ENCODE data around the gene CSNK1A1L.
"Not testable (repeated sequence)": the region's sequence is repeated elsewhere in the genome, so short reads cannot be mapped to it uniquely, and the experiment has no call there.

Gene CSNK1A1L

DNA sequence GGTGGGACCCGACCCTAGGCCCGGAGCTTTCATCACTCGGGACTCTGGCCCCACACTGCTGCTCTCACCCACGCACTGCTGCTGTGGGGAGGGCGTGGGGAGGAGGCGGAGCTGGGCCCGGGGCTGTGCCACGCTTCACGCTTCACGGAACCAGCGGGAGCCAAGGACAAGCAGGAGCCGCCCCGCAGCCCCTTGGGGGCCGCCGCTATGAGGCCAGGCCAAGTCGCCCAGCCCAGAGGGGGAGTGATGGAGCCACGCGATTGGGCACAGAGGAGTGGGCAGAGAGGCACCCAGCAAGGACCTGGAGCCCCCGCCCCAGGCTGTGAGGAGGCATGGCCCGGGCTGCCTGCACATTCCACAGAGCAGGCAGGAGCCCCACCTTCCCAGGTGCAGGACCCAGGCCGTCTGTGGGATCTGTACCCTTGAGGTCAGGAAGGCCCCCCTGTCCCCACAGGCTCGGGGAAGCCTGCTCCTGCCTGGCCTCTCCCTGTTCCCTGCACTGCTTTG lies 35.8 kb downstream of the CSNK1A1L start:
- TF ChIP-seq CTCF (IDR thresholded peaks at IDR 0.05; ENCODE audit: borderline replicate concordance, insufficient read depth, low read depth, low read length), result no peak

DNA sequence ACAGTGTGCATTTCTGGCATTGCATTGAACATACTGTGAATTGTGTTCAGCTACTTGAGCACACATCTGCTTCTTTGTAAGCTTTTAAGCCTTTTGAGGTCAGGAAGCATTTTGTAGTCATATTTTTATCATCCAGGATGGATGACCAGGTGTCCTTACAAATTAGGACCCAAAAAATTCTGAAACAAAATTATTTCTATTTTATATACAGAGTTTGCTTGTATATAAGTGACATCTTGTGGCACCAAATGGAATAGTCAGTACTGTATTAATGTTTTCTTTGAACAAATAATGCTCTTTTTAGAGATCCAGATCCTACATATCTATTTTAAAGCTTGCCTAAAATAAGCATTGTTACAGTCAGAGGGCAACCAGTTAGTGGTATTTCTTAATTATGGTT lies 36.5 kb downstream of the CSNK1A1L start:
- no peak for TF ChIP-seq CTCF (IDR thresholded peaks at IDR 0.05; ENCODE audit: borderline replicate concordance, insufficient read depth, low read depth, low read length)
- H3K4me3 ChIP-seq (ENCODE audit: low read depth, low read length), result no peak overlapping the region

More for the DNA sequence above, 35.8 kb downstream of the CSNK1A1L start:
- H3K4me3 ChIP-seq (ENCODE audit: low read depth, low read length), result no peak overlapping the region

- TF ChIP-seq CTCF (IDR thresholded peaks at IDR 0.05; ENCODE audit: borderline replicate concordance, insufficient read depth, low read depth, low read length), result no peak
- H3K4me3 ChIP-seq (ENCODE audit: low read depth, low read length), result no peak overlapping the region
Measured at GRCh38 chr13:37067874-37068273, 37.6 kb downstream of the CSNK1A1L start.

GRCh38 chr13:37065890-37066526 lies 39.5 kb downstream of the CSNK1A1L start:
- TF ChIP-seq CTCF (IDR thresholded peaks at IDR 0.05; ENCODE audit: borderline replicate concordance, insufficient read depth, low read depth, low read length), result no peak
- H3K4me3 ChIP-seq (ENCODE audit: low read depth, low read length), result no peak overlapping the region

DNA sequence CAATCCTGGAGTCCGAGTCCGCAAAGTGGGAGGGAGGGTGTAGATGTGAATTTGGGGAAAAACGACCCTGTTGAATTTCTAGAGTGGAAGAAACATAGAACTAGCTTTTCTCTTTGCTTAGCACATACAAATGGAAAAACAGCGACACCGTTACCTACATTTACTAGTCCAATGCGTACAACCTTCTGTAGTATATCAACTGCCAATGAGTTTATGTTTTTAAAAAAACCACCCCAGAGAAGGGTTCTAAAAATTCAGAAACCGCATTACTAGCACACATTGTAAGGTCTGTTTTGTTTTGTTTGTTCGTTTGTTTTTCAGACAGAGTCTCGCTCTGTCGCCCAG lies 45.6 kb downstream of the CSNK1A1L start:
- no peak for TF ChIP-seq CTCF (IDR thresholded peaks at IDR 0.05; ENCODE audit: borderline replicate concordance, insufficient read depth, low read depth, low read length)
- peak overlapping the region; percentile 76 for H3K4me3 ChIP-seq (ENCODE audit: low read depth, low read length)

GRCh38 chr13:37058910-37059847 lies 46.3 kb downstream of the CSNK1A1L start, which contains the start of gene SUPT20H:
SUPT20H (minus strand) TSS chr13:37059688; CDS start chr13:37051490, 8,198 bp downstream.
- peak within 1 kb of the TSS; percentile 76 for H3K4me3 ChIP-seq (ENCODE audit: low read depth, low read length)
- TF ChIP-seq CTCF (IDR thresholded peaks at IDR 0.05; ENCODE audit: borderline replicate concordance, insufficient read depth, low read depth, low read length), result no peak

- H3K4me3 ChIP-seq (ENCODE audit: low read depth, low read length), result not testable (repeated sequence)
Measured at GRCh38 chr13:37056228-37056627, 49.2 kb downstream of the CSNK1A1L start.

Measured in GM12875 (cell line).